Loucy (cell line): ENCODE data around the gene KBTBD8.

Source experiments
- H2AFZ ChIP-seq: fragments of 200-600 bp; sonication (generic); 2 replicates; pipeline ENCODE4 v1.6.0; 2016; ENCODE audit warnings: antibody characterized with exemption, mild to moderate bottlenecking, low read length, moderate library complexity
- H3F3A ChIP-seq: fragments of 200-600 bp; 2 replicates; pipeline ENCODE4 v1.6.0; 2016; ENCODE audit warnings: antibody characterized with exemption, low read depth, mild to moderate bottlenecking
- H3K27me3 ChIP-seq: fragments of 200-600 bp; sonication (generic); 2 replicates; pipeline ENCODE4 v1.6.1; 2014; ENCODE audit warnings: low read length, mild to moderate bottlenecking; ENCODE audit not compliant: insufficient read depth, poor library complexity, severe bottlenecking
- H3K36me3 ChIP-seq: fragments of 200-600 bp; sonication (generic); 2 replicates; pipeline ENCODE4 v1.6.1; 2016; ENCODE audit warnings: low read length; ENCODE audit not compliant: insufficient read depth
- H3K4me1 ChIP-seq: fragments of 200-600 bp; sonication (generic); 2 replicates; pipeline ENCODE4 v1.5.1; 2014; ENCODE audit warnings: low read length, mild to moderate bottlenecking; ENCODE audit not compliant: insufficient read depth, poor library complexity, severe bottlenecking
- H3K4me2 ChIP-seq: fragments of 200-600 bp; sonication (generic); 2 replicates; pipeline ENCODE4 v1.6.0; 2014; ENCODE audit warnings: antibody characterized with exemption, low read length, low read depth, mild to moderate bottlenecking; ENCODE audit not compliant: poor library complexity, severe bottlenecking
- H3K4me3 ChIP-seq: fragments of 200-600 bp; sonication (generic); 2 replicates; pipeline ENCODE4 v1.5.1; 2014; ENCODE audit warnings: low read length, mild to moderate bottlenecking, mixed read lengths; ENCODE audit not compliant: poor library complexity, severe bottlenecking
- H3K79me2 ChIP-seq: fragments of 200-600 bp; sonication (generic); 2 replicates; pipeline ENCODE4 v1.6.1; 2014; ENCODE audit warnings: low read length; ENCODE audit not compliant: insufficient read depth
- H3K9ac ChIP-seq: fragments of 200-600 bp; sonication (generic); 2 replicates; pipeline ENCODE4 v1.6.0; 2014; ENCODE audit warnings: mild to moderate bottlenecking, low read depth, low read length, moderate library complexity; ENCODE audit not compliant: poor library complexity, severe bottlenecking
- H3K9me2 ChIP-seq: fragments of 200-600 bp; sonication (generic); replicated peaks from 2 replicates; pipeline ENCODE4 v1.6.1; 2016; ENCODE audit warnings: low read depth, low read length, mixed read lengths
- H3K9me3 ChIP-seq: fragments of 200-600 bp; sonication (generic); 2 replicates; pipeline ENCODE4 v1.6.1; 2014; ENCODE audit warnings: mild to moderate bottlenecking, antibody characterized with exemption, low read length, low read depth; ENCODE audit not compliant: insufficient read depth
- H4K20me1 ChIP-seq: fragments of 200-600 bp; sonication (generic); 2 replicates; pipeline ENCODE4 v1.6.0; 2014; ENCODE audit warnings: antibody characterized with exemption, low read length, mild to moderate bottlenecking; ENCODE audit not compliant: insufficient read depth, poor library complexity, severe bottlenecking
- CTCF ChIP-seq: fragments of 200-600 bp; sonication (generic); conservative IDR thresholded peaks from 2 replicates; pipeline ENCODE4 v1.5.1; 2014; ENCODE audit warnings: mild to moderate bottlenecking, antibody characterized with exemption, low read length
- EZH2phosphoT487 ChIP-seq: fragments of 200-600 bp; IDR thresholded peaks from 2 replicates; pipeline ENCODE4 v1.6.1; 2018; ENCODE audit warnings: antibody characterized with exemption, mild to moderate bottlenecking, moderate library complexity, borderline replicate concordance

Gene KBTBD8

GRCh38 chr3:67059443-67059842 is 61.3 kb downstream of the KBTBD8 start:
- H3K36me3 ChIP-seq = no peaks in the 10 kb centered on the region
- no peak overlapping the region for H2AFZ ChIP-seq
- no peak overlapping the region for H3K4me3 ChIP-seq
- H4K20me1 ChIP-seq = no peaks in the 10 kb centered on the region
- H3K27me3 ChIP-seq = no peaks in the 10 kb centered on the region
- no peaks in the 10 kb centered on the region for H3K4me1 ChIP-seq
- no peak for TF ChIP-seq EZH2phosphoT487
- no peak for TF ChIP-seq CTCF
- H3K79me2 ChIP-seq = no peaks in the 10 kb centered on the region
- H3K9ac ChIP-seq = no peak overlapping the region
- H3F3A ChIP-seq = no peaks in the 10 kb centered on the region
- peaks cover 5% of the 10 kb centered on the region; the same call in 1 of the 2 replicates for H3K9me3 ChIP-seq
- H3K4me2 ChIP-seq = no peak overlapping the region
- H3K9me2 ChIP-seq = no peaks in the 10 kb centered on the region
